GM23248 (cell line): ENCODE data around the gene AURKB. TPM values are rescaled to one million over a fixed set of nuclear protein-coding genes. Genes with fewer than 3 reads are reported as not detected.

ENCODE experiments used
- DNase-seq: peaks from one replicate; pipeline ENCODE4 v3.0.0-alpha.2; 2015
- H2AFZ ChIP-seq: fragments of 200-600 bp; sonication (generic); 2 replicates; pipeline ENCODE4 v1.6.1; 2016; ENCODE audit warnings: antibody characterized with exemption
- H3F3A ChIP-seq: fragments of 200-600 bp; sonication (generic); 2 replicates; pipeline ENCODE4 v1.6.1; 2016; ENCODE audit warnings: mild to moderate bottlenecking, antibody characterized with exemption, mixed run types; ENCODE audit not compliant: insufficient read depth
- H3K27ac ChIP-seq: fragments of 200-600 bp; sonication (generic); 2 replicates; pipeline ENCODE4 v1.5.1; 2016; ENCODE audit warnings: mild to moderate bottlenecking
- H3K27me3 ChIP-seq: fragments of 200-600 bp; sonication (generic); replicated peaks from 2 replicates; pipeline ENCODE4 v1.6.1; 2016; ENCODE audit warnings: mild to moderate bottlenecking; ENCODE audit not compliant: insufficient read depth
- H3K36me3 ChIP-seq: fragments of 200-600 bp; sonication (generic); 2 replicates; pipeline ENCODE4 v1.6.1; 2016; ENCODE audit warnings: low read depth, mild to moderate bottlenecking
- H3K4me1 ChIP-seq: fragments of 200-600 bp; sonication (generic); 2 replicates; pipeline ENCODE4 v1.6.1; 2016; ENCODE audit warnings: mild to moderate bottlenecking; ENCODE audit not compliant: insufficient read depth
- H3K4me2 ChIP-seq: fragments of 200-600 bp; sonication (generic); one replicate; pipeline ENCODE4 v1.6.1; 2016; ENCODE audit warnings: mild to moderate bottlenecking; ENCODE audit not compliant: unreplicated experiment
- H3K4me3 ChIP-seq: fragments of 200-600 bp; sonication (generic); 2 replicates; pipeline ENCODE4 v1.5.1; 2016; ENCODE audit warnings: mild to moderate bottlenecking
- H3K79me2 ChIP-seq: fragments of 200-600 bp; sonication (generic); 2 replicates; pipeline ENCODE4 v1.6.1; 2016; ENCODE audit warnings: mild to moderate bottlenecking; ENCODE audit not compliant: insufficient read depth
- H3K9ac ChIP-seq: fragments of 200-600 bp; sonication (generic); 2 replicates; pipeline ENCODE4 v1.6.1; 2016; ENCODE audit warnings: mild to moderate bottlenecking
- H3K9me2 ChIP-seq: fragments of 200-600 bp; sonication (generic); 2 replicates; pipeline ENCODE4 v1.6.1; 2016; ENCODE audit warnings: mixed run types, mild to moderate bottlenecking, moderate library complexity; ENCODE audit not compliant: insufficient read depth
- H3K9me3 ChIP-seq: fragments of 200-600 bp; sonication (generic); one replicate; pipeline ENCODE4 v1.6.1; 2017; ENCODE audit warnings: low read depth
- H4K20me1 ChIP-seq: fragments of 200-600 bp; sonication (generic); 2 replicates; pipeline ENCODE4 v1.6.0; 2016; ENCODE audit not compliant: insufficient read depth
- EZH2 ChIP-seq: fragments of 200-600 bp; sonication (generic); IDR thresholded peaks from 2 replicates; pipeline ENCODE4 v1.6.1; 2018; ENCODE audit warnings: antibody characterized with exemption, mild to moderate bottlenecking; ENCODE audit not compliant: insufficient read depth, poor library complexity, severe bottlenecking
- EZH2phosphoT487 ChIP-seq: fragments of 200-600 bp; sonication (generic); IDR thresholded peaks from 2 replicates; pipeline ENCODE4 v1.6.1; 2018; ENCODE audit warnings: antibody characterized with exemption, moderate library complexity, mild to moderate bottlenecking, low read depth; ENCODE audit not compliant: insufficient read depth
- WGBS, 2 experiments: methylation state at CpG; one replicate each; pipeline ENCODE4 v1.1.6; 2015 to 2017; ENCODE audit warnings: low lambda C conversion rate in 2 of 2, low coverage in 1 of 2; ENCODE audit errors: missing lambda C conversion rate in 2 of 2; 5-methylcytosine and 5-hydroxymethylcytosine counted together
- in situ Hi-C: fragments of 300-500 bp; cut with MboI; formaldehyde crosslinking; loops from 2 replicates; pipeline ENCODE4 v1.15.0; 2020
- polyA plus RNA-seq: library from polyadenylated mRNA; unstranded; fragments of >200 nt; fragmentation: Nextera tagmentation; extraction: Ambion mirVana; gene quantifications from 2 replicates; pipeline ENCODE4 v1.2.1, GENCODE V29; 2016
- total RNA-seq: library from RNA; depleted of rRNA; stranded (reverse); fragments of >200 nt; shearing (Covaris generic); gene quantifications from 2 replicates; pipeline ENCODE4 v1.2.3, GENCODE V29; 2014

The AURKB gene
- total and polyA plus RNA-seq, 2 experiments from 2014 or later, result 18.4 to 24.1 TPM

DNA sequence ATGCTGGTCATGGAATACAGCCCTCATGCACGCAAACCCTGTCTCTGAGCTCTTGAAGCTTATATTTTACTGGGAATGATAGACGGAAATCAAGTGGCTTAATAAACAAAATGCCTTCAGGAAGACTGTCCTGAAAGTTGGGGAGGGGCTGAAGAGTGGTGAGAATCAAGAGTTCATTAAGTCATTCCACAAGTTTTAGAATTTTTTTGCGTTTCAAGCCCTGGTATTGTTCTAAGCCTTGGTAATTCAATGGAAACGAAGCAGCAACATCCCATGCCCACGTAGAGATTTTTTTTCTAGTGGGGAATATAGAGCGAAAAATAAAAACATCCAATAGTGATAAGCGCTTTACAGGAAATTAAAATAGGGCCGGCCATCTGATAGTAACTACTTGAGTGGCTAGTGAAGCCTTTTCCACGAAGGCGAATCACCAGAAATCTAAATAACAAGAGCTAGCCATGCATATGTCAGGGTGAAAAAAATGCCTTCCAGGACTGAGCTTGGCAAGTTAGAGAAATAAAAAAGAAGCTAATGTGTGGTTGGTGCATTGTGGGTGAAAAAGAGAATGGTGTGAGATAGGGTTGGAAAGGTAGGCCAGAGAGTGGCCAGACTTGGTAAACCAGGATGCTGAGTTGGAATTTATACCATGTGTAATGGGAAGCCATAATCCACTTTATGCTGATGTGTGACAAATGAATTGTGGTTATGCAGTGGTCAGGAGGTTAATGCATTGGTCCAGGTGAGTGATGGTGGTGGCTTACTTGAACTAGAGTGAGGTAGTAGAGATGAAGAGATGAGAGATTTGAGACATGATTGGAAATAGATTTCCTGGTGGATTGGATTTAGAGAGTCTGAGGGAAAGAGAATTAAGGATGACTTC, 39.5 kb upstream of the AURKB start:
- no peaks in the 10 kb centered on the region for H3K36me3 ChIP-seq
- no peaks in the 10 kb centered on the region for H4K20me1 ChIP-seq
- peak overlapping the region; percentile 98 for H3K4me2 ChIP-seq
- in situ Hi-C loops, result no loop called here
- H2AFZ ChIP-seq, result peak overlapping the region; percentile 100
- H3K79me2 ChIP-seq, result peaks cover 55% of the 10 kb centered on the region
- H3K4me1 ChIP-seq, result peaks cover 8% of the 10 kb centered on the region; the same call in 1 of the 2 replicates
- peak overlapping the region; percentile 96 for H3K27ac ChIP-seq
- 13 to 16% methylated on average over 10 of the region's 10 CpGs for WGBS, 2 experiments
- H3F3A ChIP-seq, result peaks cover 20% of the 10 kb centered on the region
- no peaks in the 10 kb centered on the region for H3K9me3 ChIP-seq
- peak; percentile 3 for DNase-seq
- TF ChIP-seq EZH2phosphoT487, result no peak
- no peak for TF ChIP-seq EZH2
- no peaks in the 10 kb centered on the region for H3K27me3 ChIP-seq
- peak overlapping the region; percentile 100 for H3K4me3 ChIP-seq
- H3K9me2 ChIP-seq, result no peaks in the 10 kb centered on the region
- H3K9ac ChIP-seq, result peak overlapping the region; percentile 97

DNA sequence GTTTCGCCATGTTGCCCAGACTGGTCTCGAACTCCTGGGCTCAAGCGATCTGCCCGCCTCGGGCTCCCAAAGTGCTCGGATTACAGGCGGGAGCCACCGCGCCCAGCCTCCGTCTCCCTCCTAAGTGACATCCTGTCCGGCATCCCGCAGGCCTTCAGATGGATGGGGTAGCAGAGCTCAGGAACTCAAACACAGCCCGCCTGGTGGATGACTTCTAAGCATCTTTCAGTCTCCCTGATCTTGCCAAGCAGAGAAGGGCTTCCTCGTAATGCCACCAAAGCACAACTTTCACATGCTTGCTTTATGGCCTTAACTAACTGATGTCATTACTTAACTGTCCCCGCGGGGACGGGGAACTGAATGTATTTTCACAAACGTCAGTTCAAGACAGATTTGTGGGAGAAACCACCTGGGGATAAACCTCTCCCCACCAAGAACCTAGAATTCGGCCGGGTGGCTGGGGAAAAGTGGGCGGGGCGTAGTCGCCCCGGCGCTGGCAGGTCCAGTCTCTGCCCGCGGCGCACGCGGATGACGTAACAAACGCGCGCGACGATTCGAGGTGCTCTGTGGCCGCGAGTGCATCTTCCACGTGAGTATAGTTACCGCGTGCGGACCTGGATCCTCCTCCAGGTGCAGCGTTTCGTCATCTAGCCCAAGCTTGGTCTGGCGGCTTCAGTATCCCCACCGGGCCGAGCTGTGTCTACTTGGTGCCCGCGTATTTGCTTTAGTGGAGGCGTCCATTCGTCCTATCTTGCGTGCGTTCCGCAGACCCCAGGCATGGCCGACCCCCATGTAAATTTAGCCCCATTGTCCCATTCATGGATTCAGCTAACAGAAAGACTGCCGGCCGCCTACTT, 38.6 kb upstream of the AURKB start, which contains the start of gene PFAS:
PFAS (plus strand) TSS at position 539 of the 857 bp plus-strand sequence. CDS start 4,649 bp downstream, outside the sequence.
- H3K27me3 ChIP-seq, result no peaks in the 10 kb centered on the region
- peaks cover 20% of the 10 kb centered on the region for H3F3A ChIP-seq
- H3K4me2 ChIP-seq, result peak within 1 kb of the TSS; percentile 98
- H3K4me1 ChIP-seq, result peaks cover 8% of the 10 kb centered on the region; the same call in 1 of the 2 replicates
- WGBS, 2 experiments, result 0 to 1% methylated on average over 58 of the region's 58 CpGs
- H3K79me2 ChIP-seq, result peaks cover 64% of the 10 kb centered on the region
- no peaks in the 10 kb centered on the region for H3K9me2 ChIP-seq
- H2AFZ ChIP-seq, result peak within 1 kb of the TSS; percentile 100
- no peaks in the 10 kb centered on the region for H4K20me1 ChIP-seq
- DNase-seq, result peak; percentile 95
- H3K4me3 ChIP-seq, result peak within 1 kb of the TSS; percentile 100
- peak within 1 kb of the TSS; percentile 97 for H3K9ac ChIP-seq
- peak within 1 kb of the TSS; percentile 96 for H3K27ac ChIP-seq
- H3K36me3 ChIP-seq, result no peaks in the 10 kb centered on the region
- TF ChIP-seq EZH2phosphoT487, result no peak
- TF ChIP-seq EZH2, result no peak
- H3K9me3 ChIP-seq, result no peaks in the 10 kb centered on the region
- in situ Hi-C loops, result no loop called here

DNA sequence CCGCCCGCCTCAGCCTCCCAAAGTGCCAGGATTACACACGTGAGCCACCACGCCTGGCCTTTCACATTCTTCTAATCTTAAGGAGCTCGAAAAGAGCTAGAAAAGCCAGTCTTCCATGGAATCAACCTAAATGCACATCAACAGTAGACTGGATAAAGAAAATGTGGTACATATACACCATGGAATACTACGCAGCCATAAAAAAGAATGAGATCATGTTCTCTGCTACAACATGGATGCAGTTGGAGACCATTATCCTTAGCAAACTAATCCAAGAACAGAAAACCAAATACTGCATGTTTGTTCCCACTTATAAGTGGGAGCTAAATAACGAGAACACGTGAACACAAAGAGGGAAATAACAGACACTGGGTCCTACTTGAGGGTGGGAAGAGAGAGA, 34.4 kb upstream of the AURKB start:
- no peak overlapping the region for H2AFZ ChIP-seq
- no peaks in the 10 kb centered on the region for H3K9me3 ChIP-seq
- no peak overlapping the region for H3K4me3 ChIP-seq
- peaks cover 20% of the 10 kb centered on the region for H3F3A ChIP-seq
- no peaks in the 10 kb centered on the region for H3K36me3 ChIP-seq
- H4K20me1 ChIP-seq, result no peaks in the 10 kb centered on the region
- no peak for TF ChIP-seq EZH2phosphoT487
- TF ChIP-seq EZH2, result no peak
- DNase-seq, result no peak
- H3K27ac ChIP-seq, result no peak overlapping the region
- no peaks in the 10 kb centered on the region for H3K27me3 ChIP-seq
- H3K4me2 ChIP-seq, result no peak overlapping the region
- H3K9ac ChIP-seq, result no peak overlapping the region
- H3K9me2 ChIP-seq, result no peaks in the 10 kb centered on the region
- H3K4me1 ChIP-seq, result peaks cover 3% of the 10 kb centered on the region; the same call in 1 of the 2 replicates
- in situ Hi-C loops, result no loop called here
- 94% methylated on average over 8 of the region's 8 CpGs for WGBS, 2 experiments
- peaks cover 42% of the 10 kb centered on the region for H3K79me2 ChIP-seq

DNA sequence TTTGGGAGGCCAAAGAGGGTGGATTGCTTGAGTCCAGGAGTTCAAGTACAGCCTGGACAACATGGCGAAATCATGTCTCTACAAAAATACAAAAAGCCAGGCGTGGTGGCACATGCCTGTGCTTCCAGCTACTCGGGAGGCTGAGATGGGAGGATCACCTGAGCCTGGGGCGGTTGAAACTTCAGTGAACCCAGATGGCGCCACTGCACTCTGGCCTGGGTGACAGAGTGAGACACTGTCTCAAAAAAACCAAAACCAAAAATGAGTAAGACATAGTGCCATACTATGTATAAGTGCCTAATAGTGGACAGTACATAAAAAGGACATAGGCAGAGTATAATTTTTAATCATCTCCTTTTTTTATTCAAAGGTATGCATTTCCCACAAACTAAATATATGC, 33.5 kb upstream of the AURKB start:
- Histone ChIP-seq H3K4me1 (no peaks in the 10 kb centered on the region), H3K27ac (no peak overlapping the region), H3F3A (peaks cover 19% of the 10 kb centered on the region), H3K9ac (no peak overlapping the region), H3K79me2 (peaks cover 36% of the 10 kb centered on the region), H3K36me3 (no peaks in the 10 kb centered on the region), H3K9me2 (no peaks in the 10 kb centered on the region), H3K27me3 (no peaks in the 10 kb centered on the region), H3K9me3 (no peaks in the 10 kb centered on the region), H3K4me2 (no peak overlapping the region), H4K20me1 (no peaks in the 10 kb centered on the region), H2AFZ (no peak overlapping the region), H3K4me3 (no peak overlapping the region)
- 96 to 99% methylated on average over 5 of the region's 5 CpGs for WGBS, 2 experiments
- in situ Hi-C loops, result no loop called here
- DNase-seq, result no peak
- TF ChIP-seq EZH2, result no peak
- no peak for TF ChIP-seq EZH2phosphoT487
